Measurements from ENCODE around the gene PITRM1.

Gene PITRM1

DNA sequence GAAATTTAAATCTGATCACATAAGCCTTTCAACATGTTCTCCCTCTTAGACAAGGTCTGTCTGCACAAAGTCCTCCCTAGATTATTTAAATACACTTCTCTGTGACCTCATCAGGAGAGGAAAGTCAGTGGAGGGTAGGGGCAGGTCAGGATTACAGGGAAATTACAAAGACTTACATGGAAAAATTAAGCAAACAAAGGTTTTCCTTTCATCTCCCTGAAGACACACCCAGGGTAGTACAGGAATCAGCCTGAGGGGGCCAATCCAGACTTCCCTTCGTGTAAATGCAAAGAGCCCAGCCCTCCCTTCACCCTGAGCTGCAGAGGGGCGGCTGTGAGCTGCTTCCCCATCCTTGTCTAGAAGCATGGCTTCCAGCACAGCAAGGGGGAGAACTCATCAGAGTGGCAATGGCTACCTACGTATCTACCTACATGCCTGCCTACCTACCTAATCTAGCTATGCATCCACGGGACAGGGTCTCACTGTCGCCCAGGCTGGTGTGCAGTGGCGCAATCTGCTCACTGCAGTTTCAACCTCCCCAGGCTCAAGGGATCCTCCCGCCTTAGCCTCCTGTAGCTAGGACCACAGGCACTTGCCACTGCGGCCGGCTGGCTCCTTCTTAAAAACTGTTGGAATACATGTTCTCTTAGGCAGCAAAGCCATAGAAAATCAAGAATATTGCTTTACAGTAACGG, 33.2 kb downstream of the PITRM1 start:
- DNase-seq (ENCODE audit: low spot score), result no peak

DNA sequence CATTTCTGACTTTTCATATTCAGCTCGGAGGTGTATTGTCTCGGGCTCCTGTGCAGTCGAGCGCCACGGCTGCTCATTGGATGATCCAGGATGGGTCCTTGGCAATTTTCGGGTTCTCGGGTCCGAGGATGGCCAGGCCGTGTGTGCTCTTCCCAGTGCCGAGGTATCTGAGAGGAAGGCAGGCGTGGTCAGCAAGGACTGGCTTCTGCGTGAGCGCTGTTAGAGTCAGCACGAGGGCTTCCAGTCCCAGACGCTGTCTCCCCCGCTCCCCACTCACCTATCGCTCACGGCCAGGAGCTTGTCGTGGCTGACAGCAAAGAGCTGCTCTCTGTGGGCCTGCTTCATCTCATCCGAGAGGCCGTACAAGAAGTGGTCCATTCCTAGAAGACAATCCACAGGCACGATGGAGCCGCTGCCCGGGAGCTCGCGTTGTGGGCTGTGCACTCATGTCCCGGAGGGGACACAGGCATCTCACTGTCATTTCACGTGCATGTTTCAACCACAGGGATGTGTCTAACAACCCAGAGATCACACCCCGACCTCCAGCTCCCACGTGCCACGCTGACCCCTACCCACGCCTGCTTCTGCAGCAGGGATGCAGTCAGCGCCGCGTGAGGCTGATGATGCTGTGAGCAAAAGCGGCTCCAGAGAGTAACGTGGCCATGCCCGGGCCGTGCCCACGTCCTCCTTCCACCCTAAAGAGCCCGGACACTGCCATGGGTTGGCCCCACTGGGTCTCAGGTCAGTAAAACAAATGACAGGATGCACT, 34.4 kb downstream of the PITRM1 start:
- DNase-seq (ENCODE audit: low spot score), result no peak

DNA sequence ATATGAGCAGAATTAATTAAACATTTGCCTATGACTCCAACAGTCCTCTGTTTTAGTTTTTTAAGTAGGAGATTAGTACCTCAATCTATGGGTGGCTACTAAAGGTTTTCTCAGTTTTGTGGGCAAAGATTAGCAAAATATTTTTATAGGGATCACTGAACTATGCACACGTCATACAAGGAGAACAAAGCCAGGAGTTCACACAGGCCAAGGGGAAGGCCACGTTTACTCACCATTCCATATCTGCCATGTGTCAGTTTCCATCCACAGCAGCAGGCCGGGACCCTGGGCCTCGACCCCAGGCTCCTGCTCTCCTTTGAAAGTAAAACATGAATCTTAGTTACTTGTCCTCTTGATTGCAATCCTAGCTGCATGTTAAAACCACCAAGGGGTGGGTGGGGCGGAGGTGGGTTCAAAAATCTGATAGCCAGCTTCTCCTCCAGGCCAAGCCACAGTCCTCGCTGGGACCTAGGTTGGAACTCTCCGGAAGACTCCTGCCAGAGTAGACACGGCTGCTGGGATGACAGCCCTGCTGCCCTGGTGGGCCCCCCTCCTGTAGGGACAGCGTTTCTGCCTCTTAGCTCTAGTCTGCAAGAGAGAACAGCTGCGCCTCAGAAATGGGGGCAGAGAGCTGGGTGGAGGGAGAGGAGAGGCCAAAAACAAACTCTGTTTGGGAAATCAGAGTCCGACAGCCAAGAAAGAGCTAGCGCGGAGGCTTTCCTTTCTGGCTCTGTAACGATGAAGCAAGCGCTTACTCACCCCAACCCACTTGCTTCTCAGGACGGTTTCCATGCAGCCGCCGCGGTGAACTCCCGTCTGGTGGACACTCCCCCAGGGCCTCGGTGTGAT, 35.6 kb downstream of the PITRM1 start:
- peak; percentile 96 for DNase-seq (ENCODE audit: low spot score)

DNA sequence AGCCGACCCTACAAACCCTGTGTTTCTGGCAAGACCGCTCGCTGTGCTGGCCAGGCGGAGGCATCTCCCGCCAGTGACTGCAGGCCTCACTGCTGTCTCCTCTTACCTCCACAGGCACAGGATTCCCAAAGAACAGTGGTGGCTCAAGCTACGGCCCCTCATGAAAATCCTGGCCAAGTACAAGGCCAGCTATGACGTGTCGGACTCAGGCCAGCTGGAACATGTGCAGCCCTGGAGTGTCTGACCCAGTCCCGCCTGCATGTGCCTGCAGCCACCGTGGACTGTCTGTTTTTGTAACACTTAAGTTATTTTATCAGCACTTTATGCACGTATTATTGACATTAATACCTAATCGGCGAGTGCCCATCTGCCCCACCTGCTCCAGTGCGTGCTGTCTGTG, 36.2 kb downstream of the PITRM1 start:
- DNase-seq (ENCODE audit: low spot score), result peak; percentile 53

DNA sequence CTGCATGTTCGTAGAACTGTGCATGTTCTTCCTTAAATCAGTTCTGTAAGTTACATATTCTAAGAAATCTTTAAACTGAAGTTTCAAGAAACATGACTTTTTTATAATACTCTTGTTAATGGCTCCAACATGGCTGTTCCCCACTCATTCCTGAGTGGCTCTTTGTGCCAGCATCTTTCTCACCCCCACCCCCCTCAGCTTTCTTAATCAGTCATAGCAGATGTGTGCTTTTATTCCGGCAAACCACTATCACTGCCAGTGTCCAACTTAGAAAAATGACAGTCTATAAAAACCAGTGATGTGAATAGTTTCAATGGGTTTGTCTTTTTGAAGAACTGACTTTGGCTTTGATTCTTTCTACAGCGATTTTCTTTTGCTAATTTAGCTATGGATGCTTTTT, 37.6 kb downstream of the PITRM1 start:
- DNase-seq (ENCODE audit: low spot score), result no peak

DNA sequence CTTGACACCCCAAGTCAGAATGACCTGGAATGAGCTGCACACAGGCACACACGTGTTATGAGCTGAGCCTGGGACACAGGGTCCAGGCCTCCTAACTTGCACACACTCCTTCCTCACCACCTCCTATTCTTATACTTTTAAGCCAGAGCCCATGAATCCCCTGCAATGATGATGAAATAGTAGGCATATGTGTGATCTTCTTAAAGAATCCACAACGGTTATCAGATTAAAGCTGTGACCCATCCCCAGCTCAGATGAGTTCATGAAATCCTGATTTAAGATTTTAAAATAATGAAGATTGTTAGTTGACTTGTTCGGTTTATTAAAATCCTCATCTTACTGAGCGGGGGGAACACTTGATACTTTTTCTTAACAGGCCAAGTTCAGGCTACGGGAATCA, 38.6 kb downstream of the PITRM1 start:
- DNase-seq (ENCODE audit: low spot score), result no peak

DNA sequence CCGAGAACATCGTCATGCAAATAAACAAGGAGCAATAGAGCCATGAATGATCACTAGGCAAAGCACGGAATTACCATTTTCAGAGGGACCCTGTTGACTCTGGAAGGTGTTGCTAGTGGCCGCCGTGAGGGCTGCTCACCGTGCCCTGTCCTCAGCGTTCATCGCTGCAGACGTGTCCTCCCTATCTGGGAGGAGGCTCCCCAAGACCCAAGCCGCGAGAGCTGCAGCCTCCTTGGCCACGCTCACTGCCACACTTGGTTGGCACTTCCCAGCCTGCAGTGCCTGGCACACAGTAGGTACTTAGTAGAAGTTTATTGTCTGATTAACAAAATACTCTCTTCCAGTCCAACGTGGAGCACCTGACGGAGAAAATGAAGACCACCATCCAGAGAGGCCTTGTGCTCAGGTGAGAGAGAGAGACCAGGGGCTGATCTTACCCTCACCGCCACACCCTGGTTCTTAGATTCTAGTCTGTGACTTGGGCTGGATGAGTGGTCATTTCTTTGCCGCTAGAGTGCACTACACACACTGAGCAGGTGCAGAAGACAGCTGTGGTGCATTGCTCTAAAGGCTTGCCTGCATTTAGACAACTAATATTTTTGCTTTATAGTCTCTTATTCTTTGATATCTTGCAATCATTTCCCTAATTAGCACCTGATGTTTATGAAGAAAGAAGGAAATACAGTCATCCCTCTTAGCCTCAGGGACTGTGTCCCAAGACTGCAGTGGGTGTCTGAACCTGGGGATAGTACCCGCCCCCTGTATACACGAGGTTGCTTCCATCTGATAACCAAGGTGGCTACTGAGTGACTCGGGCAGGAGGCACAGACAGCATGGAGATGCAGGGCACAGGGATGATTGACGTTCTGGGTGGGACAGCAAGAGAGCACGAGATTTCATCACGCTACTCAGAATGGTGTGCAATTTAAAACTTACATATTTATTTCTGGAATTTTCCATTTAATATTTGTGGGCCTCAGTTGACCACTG, 40.3 kb downstream of the PITRM1 start:
- no peak for DNase-seq (ENCODE audit: low spot score)

DNA sequence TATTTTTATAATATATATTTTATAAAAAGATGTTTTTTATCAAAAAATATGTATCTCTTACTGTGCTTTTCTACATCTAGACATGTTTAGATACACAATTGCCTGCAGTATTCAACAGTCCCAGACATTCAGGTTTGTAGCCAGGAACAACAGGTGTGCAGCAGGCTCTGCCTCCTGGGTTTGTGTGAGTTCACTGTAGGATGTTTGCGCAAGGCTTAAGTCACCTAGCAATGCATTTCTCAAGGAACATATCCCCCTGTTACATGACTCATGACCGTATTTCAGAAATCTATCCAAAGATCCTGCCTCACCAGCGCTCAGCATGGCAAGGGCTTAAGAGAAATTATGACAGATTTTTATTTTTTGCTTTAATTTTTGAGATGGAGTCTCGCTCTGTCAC, 41.5 kb downstream of the PITRM1 start:
- no peak for DNase-seq (ENCODE audit: low spot score)

DNA sequence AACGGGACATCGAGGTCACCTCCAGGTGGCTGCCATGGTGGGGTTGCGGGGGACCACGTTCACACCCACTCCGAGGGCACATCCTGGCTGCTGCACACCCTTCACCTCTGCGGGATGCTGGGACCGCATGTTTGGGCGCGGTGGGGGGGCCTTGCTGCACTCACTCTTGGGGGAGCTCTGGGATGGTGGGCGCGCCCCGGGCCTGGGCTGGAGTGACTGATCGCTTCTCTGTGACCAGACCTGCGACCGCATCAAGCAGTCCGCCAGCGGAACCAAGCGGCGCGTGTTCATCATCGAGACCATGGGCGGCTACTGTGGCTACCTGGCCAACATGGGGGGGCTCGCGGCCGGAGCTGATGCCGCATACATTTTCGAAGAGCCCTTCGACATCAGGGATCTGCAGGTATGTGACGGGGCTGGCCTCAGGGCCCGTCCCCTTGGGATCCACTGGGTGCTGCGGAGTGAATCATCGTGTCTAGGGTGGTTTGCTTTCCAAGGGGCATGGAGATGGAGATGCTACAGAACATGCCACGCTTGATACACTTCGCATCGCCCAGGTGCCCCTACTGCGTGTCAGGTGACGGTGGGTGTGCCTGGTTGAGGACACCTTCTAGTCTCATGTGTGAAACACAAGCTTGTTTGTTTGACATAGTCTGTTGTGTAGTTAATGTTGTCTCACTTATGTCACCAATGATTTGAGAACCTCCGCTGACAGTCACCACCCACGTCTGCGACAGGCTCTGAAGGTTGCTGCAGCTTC, 42.8 kb downstream of the PITRM1 start:
- no peak for DNase-seq (ENCODE audit: low spot score)

DNA sequence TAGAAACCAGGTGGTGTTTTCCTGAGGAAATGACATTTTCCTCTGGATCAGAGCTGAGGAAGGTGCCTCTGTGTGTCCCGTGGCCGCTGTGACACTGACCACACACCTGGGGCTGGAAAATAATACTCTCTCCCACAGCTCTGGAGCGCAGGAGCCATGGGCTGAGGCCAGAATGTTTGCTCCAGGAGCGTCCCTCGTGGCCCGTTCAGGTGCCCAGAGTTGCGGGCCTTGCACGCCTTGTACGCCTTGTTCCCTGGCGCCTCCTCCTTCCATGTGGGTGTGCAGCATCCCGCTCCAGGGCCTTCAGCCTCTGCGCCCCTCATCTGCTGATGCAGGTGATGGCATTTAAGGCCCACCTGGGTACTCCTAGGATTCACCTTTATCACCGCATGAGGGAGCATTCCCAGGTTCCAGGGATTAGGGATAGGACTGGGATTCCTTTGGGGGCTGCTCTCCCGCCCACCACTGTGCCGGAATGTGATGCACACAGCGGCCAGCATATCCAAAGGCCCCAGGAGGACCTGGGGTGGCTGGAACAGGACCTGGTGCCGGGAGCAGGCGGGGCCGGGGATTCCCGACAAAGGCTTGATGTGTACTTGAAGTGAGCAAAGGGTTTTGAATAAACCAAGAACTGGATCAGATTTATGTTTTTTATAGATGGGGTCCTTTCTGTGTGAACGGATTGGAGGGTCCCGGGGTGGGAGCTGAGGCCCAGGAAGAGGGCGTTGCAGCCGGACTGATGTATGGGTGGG, 44.0 kb downstream of the PITRM1 start:
- DNase-seq (ENCODE audit: low spot score), result no peak

DNA sequence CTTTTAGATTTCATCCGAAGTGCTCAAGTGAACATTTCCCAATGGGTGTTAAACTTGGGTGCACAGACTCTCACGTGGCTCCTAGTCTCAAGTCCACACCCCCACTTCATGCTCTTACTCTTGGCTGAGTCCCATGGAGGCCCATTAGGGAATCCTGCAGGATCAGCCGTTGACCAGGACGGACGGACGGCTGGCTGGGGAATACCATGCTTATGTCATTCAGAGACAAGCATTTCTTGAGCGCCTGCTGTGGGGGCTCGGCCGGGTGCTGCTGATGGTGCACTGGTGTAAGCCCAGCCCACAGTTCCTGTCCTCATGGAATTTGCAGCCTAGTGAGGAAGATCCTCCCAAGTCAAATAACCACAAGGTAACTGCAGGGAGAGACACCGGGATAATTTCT, 44.7 kb downstream of the PITRM1 start:
- no peak for DNase-seq (ENCODE audit: low spot score)

DNA sequence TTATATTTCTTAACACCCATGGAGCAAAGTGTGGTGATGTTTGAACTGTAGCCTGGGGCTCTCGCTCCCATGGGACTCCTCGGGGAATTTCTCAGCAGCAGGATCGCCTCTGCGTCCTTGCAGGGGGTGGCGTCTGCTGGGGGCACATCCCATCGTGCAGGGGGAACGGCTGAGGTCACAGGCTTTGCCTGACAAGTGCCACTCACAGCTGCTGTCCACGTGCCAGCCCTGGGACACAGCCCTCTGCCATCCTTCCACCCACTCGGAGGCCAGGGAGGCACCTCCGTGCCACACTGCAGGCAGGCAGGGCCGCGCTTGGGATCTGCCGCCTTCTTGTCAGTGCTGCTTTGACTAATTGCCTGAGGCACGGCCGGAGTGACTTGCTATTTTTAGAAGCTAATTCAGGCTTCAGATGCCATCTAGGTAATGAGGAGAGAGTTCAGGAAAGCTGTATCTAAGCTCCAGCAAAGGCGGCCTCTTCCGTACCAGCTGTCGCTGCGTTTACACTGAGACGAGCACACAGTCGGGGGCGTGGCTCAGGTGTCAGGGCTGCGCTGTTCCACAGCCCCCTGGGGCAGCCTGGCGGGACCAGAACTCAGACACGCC, 45.7 kb downstream of the PITRM1 start:
- DNase-seq (ENCODE audit: low spot score), result no peak

DNA sequence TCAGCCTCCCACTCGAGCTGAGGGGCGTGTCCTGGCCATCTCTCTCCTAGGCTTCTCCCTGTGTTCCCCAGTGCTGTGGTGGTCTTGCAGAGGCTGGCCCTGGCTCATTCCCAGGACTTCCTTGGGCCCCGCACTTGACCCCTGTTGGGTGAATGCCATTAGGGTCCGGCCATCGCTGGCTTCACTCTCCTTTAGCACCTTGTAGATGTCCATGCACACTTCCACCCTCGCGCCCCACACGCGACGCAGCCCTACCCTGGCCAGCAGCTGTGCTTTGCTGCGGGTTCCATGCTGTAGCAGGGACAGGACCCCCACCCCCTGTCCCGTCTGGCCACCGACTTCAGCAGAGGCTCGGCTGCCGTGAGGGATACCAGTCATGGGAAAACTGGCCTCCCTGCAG, 46.3 kb downstream of the PITRM1 start:
- no peak for DNase-seq (ENCODE audit: low spot score)

DNA sequence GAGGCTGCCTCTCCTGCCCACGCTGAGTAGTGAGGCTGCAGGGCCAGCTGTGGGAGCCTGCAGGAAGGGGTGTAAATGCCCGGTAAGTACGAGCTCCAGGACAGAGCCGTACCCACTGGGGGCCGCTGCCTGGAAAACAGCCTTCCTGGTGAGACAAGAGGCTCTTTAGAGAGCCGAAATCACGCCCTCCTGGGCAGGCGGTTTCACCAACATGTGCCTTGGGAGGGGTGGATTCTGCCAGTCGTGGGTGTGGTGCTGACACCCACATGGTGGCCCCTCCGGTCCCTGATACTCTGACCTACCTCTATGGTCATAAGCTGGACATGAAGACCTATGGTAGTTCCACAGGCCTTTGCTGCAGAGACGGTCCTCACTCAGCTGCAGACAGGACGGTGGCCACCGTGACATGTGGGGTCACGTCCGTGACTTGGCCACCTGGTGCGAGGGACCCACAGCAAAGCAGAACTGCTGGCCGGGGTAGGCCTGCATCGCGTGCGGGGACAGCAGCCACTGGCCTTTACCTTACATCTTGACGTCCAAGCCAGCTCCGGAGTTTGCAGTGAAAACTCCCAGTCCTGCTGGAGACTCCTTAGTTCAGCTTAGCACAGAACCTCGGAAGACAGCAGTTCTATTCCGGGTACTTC, 46.9 kb downstream of the PITRM1 start:
- no peak for DNase-seq (ENCODE audit: low spot score)

DNA sequence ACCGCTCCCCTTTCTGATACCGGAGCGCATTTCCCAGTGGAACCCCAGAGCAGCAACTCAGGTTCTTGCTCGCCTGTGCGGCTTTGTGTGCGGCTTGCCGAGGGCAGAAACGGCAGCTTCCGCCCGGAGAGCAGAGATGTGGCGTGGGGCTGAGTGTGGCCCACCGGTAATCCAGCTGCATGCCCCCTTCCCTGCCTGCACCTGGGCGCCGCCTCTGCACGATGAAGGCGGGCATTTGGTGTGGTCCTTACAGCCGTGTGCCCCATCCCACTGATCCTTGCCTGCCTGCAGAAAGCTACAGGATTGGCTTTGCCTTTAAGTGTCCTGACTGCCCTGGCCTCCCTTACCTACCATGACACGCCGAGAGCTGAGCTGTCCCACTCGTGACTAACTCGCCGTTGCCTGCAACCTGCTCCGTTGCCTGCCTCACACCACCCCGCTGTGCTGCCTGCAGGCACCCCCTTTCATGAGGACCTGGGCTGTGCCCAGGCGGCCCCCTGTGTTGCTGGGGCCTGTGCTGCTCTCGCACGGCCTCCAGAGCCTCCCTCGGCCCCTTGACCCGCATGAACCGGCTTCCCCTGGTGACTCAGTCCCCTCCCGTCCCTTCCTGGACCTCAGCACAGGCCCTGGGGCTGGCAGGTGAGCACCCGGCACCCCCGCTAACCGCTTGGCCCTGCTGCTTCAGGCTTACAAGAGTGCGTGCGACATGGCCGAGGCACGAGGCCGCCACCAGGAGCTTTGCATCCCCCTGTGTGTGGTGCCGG, 48.0 kb downstream of the PITRM1 start:
- DNase-seq (ENCODE audit: low spot score), result no peak

DNA sequence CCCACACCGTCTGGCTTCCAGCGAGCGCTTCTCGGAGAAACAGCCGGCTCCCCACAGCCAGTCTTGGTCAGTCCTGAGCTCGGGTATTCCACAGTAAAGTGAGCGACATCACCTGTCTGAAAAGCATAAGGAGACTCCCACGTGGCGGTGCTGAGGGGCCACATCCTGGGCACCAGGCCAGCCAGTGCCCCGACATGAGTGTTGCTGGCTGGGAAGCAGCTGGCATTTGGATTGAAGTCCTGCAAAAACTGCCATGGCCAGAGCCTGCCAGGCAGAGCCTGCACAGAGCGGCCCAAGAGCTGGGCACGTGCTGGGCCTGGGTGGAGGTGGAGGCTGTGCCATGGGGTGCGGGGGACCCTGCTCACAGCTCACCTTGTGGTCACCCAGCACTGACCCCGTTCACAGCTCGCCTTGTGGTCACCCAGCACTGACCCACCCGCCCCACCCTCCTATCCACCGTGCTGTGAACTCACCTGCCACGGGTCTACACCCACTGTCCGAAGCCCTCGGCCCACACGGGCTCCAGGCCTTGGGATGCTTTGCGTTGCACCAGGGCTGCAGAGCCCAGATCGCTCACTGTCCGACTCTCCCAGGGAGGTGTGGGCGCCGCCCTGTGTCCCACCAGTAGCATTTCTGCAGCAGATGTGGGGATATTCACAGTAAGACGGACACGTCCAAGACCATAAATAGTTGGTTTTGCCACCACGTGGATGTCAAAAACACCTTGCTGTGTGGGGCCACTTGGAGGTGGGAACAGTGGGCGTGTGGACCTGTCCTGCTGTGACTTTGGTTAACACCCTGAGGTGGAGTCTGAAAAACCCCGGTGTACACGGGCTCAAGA, 48.8 kb downstream of the PITRM1 start:
- DNase-seq (ENCODE audit: low spot score), result no peak

DNA sequence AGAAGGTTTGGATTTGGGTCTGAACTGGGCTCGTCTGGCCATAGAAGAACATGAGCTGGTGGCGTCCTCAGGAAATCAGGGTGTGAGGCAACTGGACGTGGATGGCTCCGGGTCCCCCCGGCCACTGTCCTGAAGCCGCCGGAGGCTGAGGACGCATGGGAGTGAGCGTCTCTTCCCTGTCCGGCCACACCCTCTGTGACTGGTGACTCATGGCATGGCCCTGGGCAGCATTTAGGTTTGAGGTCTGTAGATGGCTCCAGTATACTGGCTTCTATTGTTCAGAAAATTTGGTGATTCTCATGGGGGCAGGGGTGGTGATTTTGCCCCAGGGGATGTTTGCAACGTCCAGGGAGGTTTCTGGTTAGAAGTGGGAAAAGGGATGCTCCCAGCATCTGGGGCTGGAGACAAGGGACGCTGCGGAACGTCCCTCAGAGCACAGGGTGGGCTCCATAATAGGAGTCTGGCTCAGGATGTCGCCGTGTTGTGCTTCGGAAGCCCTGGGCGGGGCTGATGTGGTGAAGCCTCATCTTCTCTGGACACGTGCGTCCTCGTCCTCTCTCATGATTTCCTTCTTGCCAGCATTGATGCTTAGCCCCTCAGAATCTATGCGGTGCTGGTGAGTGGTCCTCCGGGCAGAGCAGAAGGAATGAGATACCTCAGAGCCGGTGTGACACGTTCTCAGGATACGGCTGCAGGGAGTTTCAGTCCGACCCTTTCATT, 49.9 kb downstream of the PITRM1 start:
- DNase-seq (ENCODE audit: low spot score), result peak; percentile 84
